ENCODE results near the gene ABCC3. TPM values are rescaled to one million over a fixed set of nuclear protein-coding genes. Genes with fewer than 3 reads are reported as not detected.

ABCC3 gene
- total and polyA plus RNA-seq, 4 donors = 10.3 to 46.4 (median 32.0) TPM

DNA sequence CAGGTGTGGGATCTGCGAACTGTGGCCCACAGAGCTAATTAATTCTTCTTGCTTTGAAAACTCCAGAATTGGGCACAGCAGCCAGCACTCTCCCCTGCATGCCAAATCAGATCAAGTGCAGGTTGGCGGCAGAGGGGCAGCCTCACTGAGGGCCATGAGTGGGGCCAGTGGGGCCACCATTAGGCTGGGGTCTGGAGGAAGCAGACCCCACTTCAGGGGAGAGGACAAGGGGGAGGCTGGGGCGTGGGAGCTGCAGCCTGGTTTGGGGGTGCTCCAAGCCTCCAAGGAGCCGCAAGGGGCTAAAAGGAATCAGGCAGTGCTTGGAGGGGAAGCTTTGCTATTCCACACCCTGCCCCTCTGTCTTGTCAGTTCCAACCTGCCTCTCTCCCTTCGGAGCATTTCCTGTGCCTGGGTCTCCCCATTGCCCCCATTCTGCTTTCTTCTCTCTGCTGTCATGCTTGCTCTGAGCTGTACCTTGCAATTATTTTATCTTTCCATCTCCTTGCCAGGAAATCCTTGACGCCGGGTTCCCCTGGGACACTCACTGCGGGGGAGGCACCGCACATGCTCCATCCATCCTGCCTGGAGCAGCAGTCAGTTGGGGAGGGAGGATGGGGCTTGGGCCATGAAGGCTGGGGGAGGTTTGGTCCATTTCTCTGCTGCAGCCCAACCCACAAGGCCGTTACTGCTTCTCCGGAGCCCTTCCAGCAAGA, 3.3 kb upstream of the ABCC3 start:
- Histone ChIP-seq H3K9me3 (ENCODE audit: control insufficient read depth in 4 of 4, insufficient read depth in 3 of 4, low read length in 3 of 4) (no peaks in the 10 kb centered on the region), H3K9ac (ENCODE audit: insufficient read depth in 1 of 2, low read length in 2 of 2) (no peak overlapping the region), H3K4me3 (no peak overlapping the region), H3K27me3 (ENCODE audit: control insufficient read depth in 3 of 3, insufficient read depth in 3 of 3, low read length in 2 of 3) (peaks cover 0 to 2% (median 0%) of the 10 kb centered on the region in 3 donors), H3K27ac (ENCODE audit: low read depth in 1 of 2, low read length in 1 of 2) (no peak overlapping the region), H3K4me1 (ENCODE audit: control insufficient read depth in 5 of 5, insufficient read depth in 5 of 5, low read length in 5 of 5) (peaks cover 0 to 51% (median 10%) of the 10 kb centered on the region in 5 donors), H3K36me3 (ENCODE audit: control insufficient read depth in 4 of 4, insufficient read depth in 4 of 4, low read length in 4 of 4) (no peaks in the 10 kb centered on the region)
- TF ChIP-seq, protein P1, sequence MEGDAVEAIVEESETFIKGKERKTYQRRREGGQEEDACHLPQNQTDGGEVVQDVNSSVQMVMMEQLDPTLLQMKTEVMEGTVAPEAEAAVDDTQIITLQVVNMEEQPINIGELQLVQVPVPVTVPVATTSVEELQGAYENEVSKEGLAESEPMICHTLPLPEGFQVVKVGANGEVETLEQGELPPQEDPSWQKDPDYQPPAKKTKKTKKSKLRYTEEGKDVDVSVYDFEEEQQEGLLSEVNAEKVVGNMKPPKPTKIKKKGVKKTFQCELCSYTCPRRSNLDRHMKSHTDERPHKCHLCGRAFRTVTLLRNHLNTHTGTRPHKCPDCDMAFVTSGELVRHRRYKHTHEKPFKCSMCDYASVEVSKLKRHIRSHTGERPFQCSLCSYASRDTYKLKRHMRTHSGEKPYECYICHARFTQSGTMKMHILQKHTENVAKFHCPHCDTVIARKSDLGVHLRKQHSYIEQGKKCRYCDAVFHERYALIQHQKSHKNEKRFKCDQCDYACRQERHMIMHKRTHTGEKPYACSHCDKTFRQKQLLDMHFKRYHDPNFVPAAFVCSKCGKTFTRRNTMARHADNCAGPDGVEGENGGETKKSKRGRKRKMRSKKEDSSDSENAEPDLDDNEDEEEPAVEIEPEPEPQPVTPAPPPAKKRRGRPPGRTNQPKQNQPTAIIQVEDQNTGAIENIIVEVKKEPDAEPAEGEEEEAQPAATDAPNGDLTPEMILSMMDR (IDR thresholded peaks at IDR 0.05; ENCODE audit: control extremely low read depth, extremely low read depth) = no peak
- no peak for DNase-seq
- ATAC-seq (ENCODE audit: insufficient read depth, low FRiP score) = no peak
- 61 to 65% methylated on average over 11 of the region's 11 CpGs for WGBS, 2 donors

DNA sequence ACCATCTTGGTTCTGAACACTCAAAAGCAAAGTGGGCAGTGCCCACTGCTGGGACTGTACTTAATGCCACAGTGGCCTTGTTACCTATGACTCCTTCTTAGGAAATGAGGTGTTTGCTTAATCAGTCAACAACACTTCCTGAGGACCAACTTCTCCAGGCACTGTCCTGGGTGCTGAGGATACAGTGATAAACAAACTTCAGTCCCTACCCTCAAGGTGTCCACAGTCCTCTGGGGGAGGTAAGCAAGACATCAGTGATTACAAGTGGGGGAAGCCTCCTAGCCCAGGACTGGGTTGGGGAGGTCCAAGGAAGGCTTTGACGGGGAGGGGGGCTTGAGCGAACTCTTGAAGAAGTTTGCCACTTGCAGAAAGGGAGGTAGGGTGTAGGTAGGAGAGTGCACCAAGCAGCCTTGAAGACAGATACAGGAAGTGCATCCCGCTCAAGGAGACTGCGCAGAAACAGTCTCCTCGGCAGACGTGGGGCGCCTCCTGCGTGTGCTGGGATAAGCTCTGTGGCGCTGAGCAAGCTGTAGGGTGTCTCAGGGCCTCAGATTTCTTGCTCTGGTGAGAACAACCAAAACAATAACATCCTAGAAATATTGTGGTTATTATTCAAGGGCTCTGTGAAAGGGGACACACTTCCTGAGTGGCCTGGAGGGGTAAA, 2.6 kb upstream of the ABCC3 start:
- H3K9ac ChIP-seq (ENCODE audit: insufficient read depth in 1 of 2, low read length in 2 of 2) = no peak overlapping the region
- peaks cover 0 to 49% (median 10%) of the 10 kb centered on the region in 5 donors for H3K4me1 ChIP-seq (ENCODE audit: control insufficient read depth in 5 of 5, insufficient read depth in 5 of 5, low read length in 5 of 5)

DNA sequence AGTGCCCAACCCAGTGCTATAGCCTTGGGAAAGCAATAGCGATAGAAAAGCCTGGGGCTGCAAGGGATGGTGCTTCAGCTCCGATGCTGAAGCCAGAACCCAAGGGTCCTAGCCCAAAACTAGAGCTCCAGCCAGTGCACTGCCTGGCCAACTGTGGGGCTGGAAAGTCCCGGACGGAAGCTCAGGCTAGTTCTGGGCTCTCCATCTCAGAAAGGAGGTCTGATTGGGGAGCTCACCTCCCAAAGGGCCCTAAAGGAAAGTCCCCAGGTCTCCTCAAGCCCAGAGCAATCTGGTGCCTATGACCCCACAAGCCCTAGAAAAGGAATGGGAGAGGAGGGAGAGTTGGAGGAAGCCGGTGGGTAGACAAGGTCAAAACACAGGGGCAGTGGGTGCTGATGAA, 2.0 kb upstream of the ABCC3 start:
- TF ChIP-seq, protein P1 (IDR thresholded peaks at IDR 0.05; ENCODE audit: control extremely low read depth, extremely low read depth) = no peak
- peaks cover 0 to 2% (median 0%) of the 10 kb centered on the region in 3 donors for H3K27me3 ChIP-seq (ENCODE audit: control insufficient read depth in 3 of 3, insufficient read depth in 3 of 3, low read length in 2 of 3)
- no peak for DNase-seq

More for the DNA sequence above, 2.6 kb upstream of the ABCC3 start:
- DNase-seq (no peak), ATAC-seq (ENCODE audit: insufficient read depth, low FRiP score) (no peak)
- no peaks in the 10 kb centered on the region for H3K9me3 ChIP-seq (ENCODE audit: control insufficient read depth in 4 of 4, insufficient read depth in 3 of 4, low read length in 3 of 4)
- no peak overlapping the region for H3K27ac ChIP-seq (ENCODE audit: low read depth in 1 of 2, low read length in 1 of 2)
- H3K27me3 ChIP-seq (ENCODE audit: control insufficient read depth in 3 of 3, insufficient read depth in 3 of 3, low read length in 2 of 3) = peaks cover 0 to 2% (median 0%) of the 10 kb centered on the region in 3 donors
- TF ChIP-seq, protein P1 (IDR thresholded peaks at IDR 0.05; ENCODE audit: control extremely low read depth, extremely low read depth) = no peak
- no peaks in the 10 kb centered on the region for H3K36me3 ChIP-seq (ENCODE audit: control insufficient read depth in 4 of 4, insufficient read depth in 4 of 4, low read length in 4 of 4)
- WGBS, 2 donors = 86 to 90% methylated on average over 9 of the region's 9 CpGs
- H3K4me3 ChIP-seq = no peak overlapping the region

More for the DNA sequence above, 2.0 kb upstream of the ABCC3 start:
- no peak overlapping the region for H3K4me3 ChIP-seq
- no peaks in the 10 kb centered on the region for H3K9me3 ChIP-seq (ENCODE audit: control insufficient read depth in 4 of 4, insufficient read depth in 3 of 4, low read length in 3 of 4)
- 94 to 95% methylated on average over 5 of the region's 5 CpGs for WGBS, 2 donors
- no peak for ATAC-seq (ENCODE audit: insufficient read depth, low FRiP score)
- no peak overlapping the region for H3K27ac ChIP-seq (ENCODE audit: low read depth in 1 of 2, low read length in 1 of 2)
- no peak overlapping the region for H3K9ac ChIP-seq (ENCODE audit: insufficient read depth in 1 of 2, low read length in 2 of 2)
- H3K4me1 ChIP-seq (ENCODE audit: control insufficient read depth in 5 of 5, insufficient read depth in 5 of 5, low read length in 5 of 5) = peaks cover 0 to 45% (median 8%) of the 10 kb centered on the region in 5 donors
- no peaks in the 10 kb centered on the region for H3K36me3 ChIP-seq (ENCODE audit: control insufficient read depth in 4 of 4, insufficient read depth in 4 of 4, low read length in 4 of 4)

Data from lung (tissue), 12 donors.